ENCODE data around the gene C1orf53. TPM values are rescaled to one million over a fixed set of nuclear protein-coding genes. Genes with fewer than 3 reads are reported as not detected.

C1orf53 gene
- total RNA-seq, 1 experiment from 2014 or later = 6.0 TPM

GRCh38 chr1:197920067-197920396 is 17.6 kb downstream of the C1orf53 start:
- ChIA-PET CTCF (no interaction called here), POLR2A (ENCODE audit: unreplicated experiment) (no interaction called here)
- Histone ChIP-seq H3K9me2 (ENCODE audit: insufficient read depth) (no peaks in the 10 kb centered on the region), H3K27me3 (ENCODE audit: insufficient read depth, low read depth) (peaks cover 5% of the 10 kb centered on the region; the same call in 1 of the 2 replicates), H3K4me2 (no peak overlapping the region), H3K4me1 (replicated peaks; ENCODE audit: insufficient read depth) (peaks cover 13% of the 10 kb centered on the region), H3K36me3 (ENCODE audit: low read depth) (no peaks in the 10 kb centered on the region), H3K79me2 (ENCODE audit: low read depth) (no peaks in the 10 kb centered on the region), H3F3A (ENCODE audit: insufficient read depth, low read depth) (no peaks in the 10 kb centered on the region), H3K27ac (no peak overlapping the region), H3K4me3 (no peak overlapping the region), H2AFZ (no peak overlapping the region), H3K9me3 (ENCODE audit: insufficient read depth, low read depth) (no peaks in the 10 kb centered on the region), H4K20me1 (ENCODE audit: insufficient read depth) (no peaks in the 10 kb centered on the region)
- BruUV-seq (replicated peaks) = no TSS peak
- no peak for TF ChIP-seq CTCF (conservative IDR thresholded peaks at IDR 0.05)
- no peak for TF ChIP-seq EZH2 (IDR thresholded peaks at IDR 0.05; ENCODE audit: low read depth)
- intact Hi-C loops (cut with micrococcal nuclease; ENCODE audit: unreplicated experiment) = loop anchor here (5.0 kb wide), 3 partner anchors 393 to 767 kb away; no protein-coding TSS in a partner anchor
- no peak for DNase-seq

DNA sequence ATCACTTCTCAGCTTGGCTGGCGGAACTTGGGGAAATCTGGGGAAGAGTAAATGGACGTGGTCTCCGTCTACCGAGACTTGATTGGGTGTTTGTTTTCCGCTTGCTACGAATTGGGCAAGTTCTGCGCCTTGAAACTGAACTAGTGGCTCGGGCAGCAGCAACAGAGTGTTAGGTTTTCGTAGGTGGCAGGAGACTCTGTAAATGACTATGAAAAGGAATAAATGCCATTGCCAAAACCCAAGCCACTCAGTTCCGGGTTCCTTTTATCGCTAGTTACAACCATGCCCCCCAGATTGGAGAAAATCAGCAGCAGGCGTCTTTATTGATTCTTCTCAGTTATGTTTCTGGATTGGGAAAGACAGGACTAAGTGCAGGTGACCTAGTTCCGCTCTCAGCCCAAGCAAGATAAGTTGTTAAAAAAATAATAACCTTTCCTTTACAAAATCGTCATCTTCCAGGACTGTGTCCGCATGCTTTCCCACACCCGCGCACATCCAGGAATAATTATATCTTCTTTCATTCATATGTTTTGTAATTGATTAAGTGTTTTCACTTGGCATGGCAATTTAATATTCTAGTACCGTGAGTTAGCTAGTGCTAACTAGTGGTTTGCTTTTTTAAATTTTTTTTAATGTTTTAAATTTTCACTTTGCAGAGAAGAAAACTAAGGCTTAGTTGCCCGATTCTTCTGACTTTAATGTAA is 18.1 kb downstream of the C1orf53 start:
- DNase-seq = no peak
- H3K36me3 ChIP-seq (ENCODE audit: low read depth) = no peaks in the 10 kb centered on the region
- ChIA-PET POLR2A (ENCODE audit: unreplicated experiment) (no interaction called here), CTCF (no interaction called here)
- peaks cover 7% of the 10 kb centered on the region for H3K4me1 ChIP-seq (replicated peaks; ENCODE audit: insufficient read depth)
- no peaks in the 10 kb centered on the region for H3F3A ChIP-seq (ENCODE audit: insufficient read depth, low read depth)
- H3K27ac ChIP-seq = no peak overlapping the region
- no peak overlapping the region for H3K4me3 ChIP-seq
- H3K79me2 ChIP-seq (ENCODE audit: low read depth) = no peaks in the 10 kb centered on the region
- no peak overlapping the region for H3K4me2 ChIP-seq
- no TSS peak for BruUV-seq (replicated peaks)
- peaks cover 1% of the 10 kb centered on the region; the same call in 1 of the 2 replicates for H3K27me3 ChIP-seq (ENCODE audit: insufficient read depth, low read depth)
- H3K9me2 ChIP-seq (ENCODE audit: insufficient read depth) = no peaks in the 10 kb centered on the region
- no peaks in the 10 kb centered on the region for H3K9me3 ChIP-seq (ENCODE audit: insufficient read depth, low read depth)
- intact Hi-C loops (cut with micrococcal nuclease; ENCODE audit: unreplicated experiment) = loop anchor here (5.0 kb wide), 3 partner anchors 393 to 767 kb away; no protein-coding TSS in a partner anchor
- no peak overlapping the region for H2AFZ ChIP-seq
- H4K20me1 ChIP-seq (ENCODE audit: insufficient read depth) = no peaks in the 10 kb centered on the region
- TF ChIP-seq CTCF (conservative IDR thresholded peaks at IDR 0.05) = no peak

DNA sequence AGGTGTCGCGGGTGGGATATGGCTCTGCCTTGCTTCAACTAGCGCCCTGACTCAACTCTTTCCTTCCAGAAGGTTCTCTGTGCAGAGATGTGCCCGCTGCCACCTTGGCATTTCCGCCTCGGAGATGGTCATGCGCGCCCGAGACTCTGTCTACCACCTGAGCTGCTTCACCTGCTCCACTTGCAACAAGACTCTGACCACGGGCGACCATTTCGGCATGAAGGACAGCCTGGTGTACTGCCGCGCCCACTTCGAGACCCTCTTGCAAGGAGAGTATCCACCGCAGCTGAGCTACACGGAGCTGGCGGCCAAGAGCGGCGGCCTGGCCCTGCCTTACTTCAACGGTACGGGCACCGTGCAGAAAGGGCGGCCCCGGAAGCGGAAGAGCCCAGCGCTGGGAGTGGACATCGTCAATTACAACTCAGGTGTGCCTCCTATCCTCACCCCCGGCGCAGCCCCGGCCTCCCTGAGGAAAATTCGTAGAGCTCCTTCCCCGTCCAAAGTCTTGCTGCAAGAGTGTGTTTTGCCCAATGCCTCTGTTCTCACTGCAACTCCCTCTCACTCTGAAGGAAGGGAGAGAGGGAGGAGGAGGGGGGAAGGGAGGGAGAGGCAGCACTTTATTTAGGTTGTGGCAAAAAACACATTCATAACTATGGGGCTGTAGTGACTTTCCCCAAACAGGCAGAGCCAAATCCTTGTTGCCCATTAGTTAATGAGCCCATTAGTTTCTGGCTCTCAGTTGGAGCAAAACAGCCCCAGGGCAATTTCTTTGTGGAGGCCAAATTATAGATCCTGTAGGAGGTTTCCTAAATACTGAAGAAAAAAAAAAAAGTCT is 19.0 kb downstream of the C1orf53 start:
- BruUV-seq (replicated peaks) = no TSS peak

More for the DNA sequence above, 19.0 kb downstream of the C1orf53 start:
- H3K79me2 ChIP-seq (ENCODE audit: low read depth) = no peaks in the 10 kb centered on the region
- H3K4me1 ChIP-seq (replicated peaks; ENCODE audit: insufficient read depth) = peaks cover 3% of the 10 kb centered on the region
- no peak overlapping the region for H3K27ac ChIP-seq
- no peak overlapping the region for H3K4me3 ChIP-seq
- no peak overlapping the region for H3K4me2 ChIP-seq
- H3K9me2 ChIP-seq (ENCODE audit: insufficient read depth) = no peaks in the 10 kb centered on the region
- ChIA-PET POLR2A (ENCODE audit: unreplicated experiment) (no interaction called here), CTCF (no interaction called here)
- TF ChIP-seq CTCF (conservative IDR thresholded peaks at IDR 0.05) (no peak), EZH2 (IDR thresholded peaks at IDR 0.05; ENCODE audit: low read depth) (no peak)
- no peaks in the 10 kb centered on the region for H3F3A ChIP-seq (ENCODE audit: insufficient read depth, low read depth)
- H4K20me1 ChIP-seq (ENCODE audit: insufficient read depth) = no peaks in the 10 kb centered on the region
- intact Hi-C loops (cut with micrococcal nuclease; ENCODE audit: unreplicated experiment) = loop anchor here (5.0 kb wide), 3 partner anchors 394 to 766 kb away; no protein-coding TSS in a partner anchor
- no peaks in the 10 kb centered on the region for H3K36me3 ChIP-seq (ENCODE audit: low read depth)
- H3K9me3 ChIP-seq (ENCODE audit: insufficient read depth, low read depth) = no peaks in the 10 kb centered on the region
- H2AFZ ChIP-seq = no peak overlapping the region
- no peak for DNase-seq
- H3K27me3 ChIP-seq (ENCODE audit: insufficient read depth, low read depth) = no peaks in the 10 kb centered on the region
